ENCODE measurements around the gene STAG2. TPM values are rescaled to one million over a fixed set of nuclear protein-coding genes. Genes with fewer than 3 reads are reported as not detected.
"Not testable (repeated sequence)": the region's sequence is repeated elsewhere in the genome, so short reads cannot be mapped to it uniquely, and the experiment has no call there.

STAG2 gene
- total RNA-seq, 3 donors from 2014 or later: 79.2 to 114 (median 83.2) TPM

- DNase-seq (ENCODE audit: low spot score in 2 of 2): no peak
- no peak for TF ChIP-seq POLR2AphosphoS5 (IDR thresholded peaks at IDR 0.05)
- TF ChIP-seq POLR2A (IDR thresholded peaks at IDR 0.05): no peak
- no peak for TF ChIP-seq CTCF (IDR thresholded peaks at IDR 0.05)
- intact Hi-C loops (cut with DNase I; ENCODE audit: low total_unique reads): no loop called here
- H3K4me1 ChIP-seq: no peaks in the 10 kb centered on the region
- no peaks in the 10 kb centered on the region for H3K9me3 ChIP-seq
- no peak overlapping the region for H3K27ac ChIP-seq
- no peaks in the 10 kb centered on the region for H3K27me3 ChIP-seq
- no peak overlapping the region for H3K4me3 ChIP-seq
- H3K36me3 ChIP-seq: no peaks in the 10 kb centered on the region
Measured at GRCh38 chrX:124045109-124045508, 83.6 kb downstream of the STAG2 start.

GRCh38 chrX:124084417-124084816 is 122.9 kb downstream of the STAG2 start:
- H3K36me3 ChIP-seq; H3K27me3 ChIP-seq; DNase-seq (ENCODE audit: low spot score in 2 of 2); H3K27ac ChIP-seq; H3K4me3 ChIP-seq; intact Hi-C loops (cut with DNase I; ENCODE audit: low total_unique reads); H3K4me1 ChIP-seq; H3K9me3 ChIP-seq: not testable (repeated sequence)

GRCh38 chrX:124085063-124085462 is 123.6 kb downstream of the STAG2 start:
- intact Hi-C loops (cut with DNase I; ENCODE audit: low total_unique reads): no loop called here
- H3K27me3 ChIP-seq: no peaks in the 10 kb centered on the region
- no peaks in the 10 kb centered on the region for H3K36me3 ChIP-seq
- no peaks in the 10 kb centered on the region for H3K9me3 ChIP-seq
- no peaks in the 10 kb centered on the region for H3K4me1 ChIP-seq
- no peak overlapping the region for H3K4me3 ChIP-seq
- H3K27ac ChIP-seq: no peak overlapping the region
- no peak for DNase-seq (ENCODE audit: low spot score in 2 of 2)
- TF ChIP-seq CTCF (IDR thresholded peaks at IDR 0.05) (no peak), POLR2A (IDR thresholded peaks at IDR 0.05) (no peak), POLR2AphosphoS5 (IDR thresholded peaks at IDR 0.05) (no peak)

GRCh38 chrX:124086411-124086810 is 124.9 kb downstream of the STAG2 start:
- H3K4me1 ChIP-seq: no peaks in the 10 kb centered on the region
- H3K4me3 ChIP-seq: no peak overlapping the region
- no peaks in the 10 kb centered on the region for H3K27me3 ChIP-seq
- H3K36me3 ChIP-seq: no peaks in the 10 kb centered on the region
- H3K9me3 ChIP-seq: no peaks in the 10 kb centered on the region
- no peak for TF ChIP-seq POLR2A (IDR thresholded peaks at IDR 0.05)
- no peak for TF ChIP-seq CTCF (IDR thresholded peaks at IDR 0.05)
- no peak for TF ChIP-seq POLR2AphosphoS5 (IDR thresholded peaks at IDR 0.05)
- intact Hi-C loops (cut with DNase I; ENCODE audit: low total_unique reads): no loop called here
- no peak for DNase-seq (ENCODE audit: low spot score in 2 of 2)
- no peak overlapping the region for H3K27ac ChIP-seq

- Histone ChIP-seq H3K4me3 (no peak overlapping the region), H3K4me1 (no peaks in the 10 kb centered on the region), H3K27ac (no peak overlapping the region), H3K27me3 (no peaks in the 10 kb centered on the region), H3K9me3 (no peaks in the 10 kb centered on the region), H3K36me3 (no peaks in the 10 kb centered on the region)
- intact Hi-C loops (cut with DNase I; ENCODE audit: low total_unique reads): no loop called here
- TF ChIP-seq POLR2AphosphoS5 (IDR thresholded peaks at IDR 0.05) (no peak), CTCF (IDR thresholded peaks at IDR 0.05) (no peak), POLR2A (IDR thresholded peaks at IDR 0.05) (no peak)
- DNase-seq (ENCODE audit: low spot score in 2 of 2): no peak
Measured at GRCh38 chrX:124087000-124087746, 125.7 kb downstream of the STAG2 start.

All from breast epithelium (tissue), 4 donors.